ENCODE data around the gene LIMK2. TPM values are rescaled to one million over a fixed set of nuclear protein-coding genes. Genes with fewer than 3 reads are reported as not detected.

The LIMK2 gene
- total and polyA plus RNA-seq, 9 of the 15 experiments (the other 6 are each of a cell fraction or from before 2014, with no cell fraction given), result 1.1 to 14.5 (median 8.5) TPM

DNA sequence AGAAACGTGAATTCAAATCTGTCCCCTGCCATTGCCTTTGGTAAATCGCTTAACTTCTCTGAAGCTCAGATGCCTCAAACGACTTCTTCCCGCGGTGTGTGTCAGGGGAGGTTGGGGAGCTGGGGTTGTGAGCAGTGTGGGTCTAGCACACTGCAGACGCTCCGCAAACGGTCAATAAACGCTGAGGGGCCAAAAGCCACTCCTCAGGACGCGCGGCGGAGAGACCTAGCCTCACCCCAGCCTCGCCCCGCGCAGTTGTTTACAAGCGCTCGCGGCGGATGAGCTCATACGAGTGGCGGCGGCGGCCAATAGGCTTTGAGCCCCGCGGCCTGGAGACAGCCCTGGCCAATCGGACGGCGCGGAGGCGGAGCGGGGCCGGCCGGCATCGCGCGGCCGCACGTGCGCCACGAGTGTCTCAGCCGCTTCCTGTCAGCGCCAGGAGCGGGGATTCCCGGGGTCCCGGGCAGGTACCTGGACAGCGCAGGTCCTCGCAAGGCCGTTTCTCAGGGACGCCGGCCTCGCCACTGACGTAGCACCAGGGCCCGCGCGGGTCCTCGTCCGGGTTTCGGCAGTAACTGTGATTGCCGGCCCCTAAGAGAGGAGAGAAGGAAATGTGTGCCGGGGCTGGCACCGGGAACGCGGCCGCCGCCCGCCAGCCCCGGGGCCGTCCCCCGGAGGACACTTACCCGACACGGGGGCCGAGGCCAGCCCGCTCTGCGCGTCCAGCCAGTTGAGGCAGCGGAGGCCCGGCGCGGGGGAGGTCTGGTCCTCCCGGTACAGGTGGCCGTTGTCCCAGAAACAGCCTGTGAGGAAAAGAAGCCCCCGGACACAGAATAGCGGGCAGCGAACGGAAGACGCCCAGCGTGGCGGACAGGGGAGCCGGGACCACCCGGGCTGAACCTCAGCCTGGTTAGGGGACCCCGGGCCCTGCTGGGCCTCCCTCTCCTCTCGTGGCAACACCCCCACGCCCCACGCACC lies 78.7 kb downstream of the LIMK2 start (continued):
- TF ChIP-seq KAT2B (IDR thresholded peaks at IDR 0.05; ENCODE audit: low read depth, low read length), result no peak
- TF ChIP-seq SREBF1 (IDR thresholded peaks at IDR 0.05; ENCODE audit: borderline replicate concordance, low read depth, low read length), result no peak
- peak; percentile 92 for TF ChIP-seq FOXP1 (CRISPR knock-in tag; IDR thresholded peaks at IDR 0.05)
- no peak for TF ChIP-seq POU5F1 (IDR thresholded peaks at IDR 0.05; ENCODE audit: borderline replicate concordance, low read depth, low read length, partially characterized antibody)
- TF ChIP-seq NCOR1 (IDR thresholded peaks at IDR 0.05), result peak; percentile 45; the same call in 1 of the 2 replicates
- peak; percentile 76; the same call in 1 of the 2 replicates for TF ChIP-seq ZNF584 (CRISPR knock-in tag; IDR thresholded peaks at IDR 0.05; ENCODE audit: low read depth)
- TF ChIP-seq EP400 (IDR thresholded peaks at IDR 0.05), result peak; percentile 81
- TF ChIP-seq ZNF830 (CRISPR knock-in tag; IDR thresholded peaks at IDR 0.05), result 0 out of 2 replicates have a peak, but pooled peaks have one; percentile 18
- TF ChIP-seq ZNF263 (CRISPR knock-in tag; IDR thresholded peaks at IDR 0.05; ENCODE audit: borderline replicate concordance), result peak; percentile 27; the same call in 1 of the 2 replicates
- TF ChIP-seq PCBP1 (IDR thresholded peaks at IDR 0.05; ENCODE audit: low read depth, low read length, poor library complexity, severe bottlenecking), result peak; percentile 36
- TF ChIP-seq, protein P1, sequence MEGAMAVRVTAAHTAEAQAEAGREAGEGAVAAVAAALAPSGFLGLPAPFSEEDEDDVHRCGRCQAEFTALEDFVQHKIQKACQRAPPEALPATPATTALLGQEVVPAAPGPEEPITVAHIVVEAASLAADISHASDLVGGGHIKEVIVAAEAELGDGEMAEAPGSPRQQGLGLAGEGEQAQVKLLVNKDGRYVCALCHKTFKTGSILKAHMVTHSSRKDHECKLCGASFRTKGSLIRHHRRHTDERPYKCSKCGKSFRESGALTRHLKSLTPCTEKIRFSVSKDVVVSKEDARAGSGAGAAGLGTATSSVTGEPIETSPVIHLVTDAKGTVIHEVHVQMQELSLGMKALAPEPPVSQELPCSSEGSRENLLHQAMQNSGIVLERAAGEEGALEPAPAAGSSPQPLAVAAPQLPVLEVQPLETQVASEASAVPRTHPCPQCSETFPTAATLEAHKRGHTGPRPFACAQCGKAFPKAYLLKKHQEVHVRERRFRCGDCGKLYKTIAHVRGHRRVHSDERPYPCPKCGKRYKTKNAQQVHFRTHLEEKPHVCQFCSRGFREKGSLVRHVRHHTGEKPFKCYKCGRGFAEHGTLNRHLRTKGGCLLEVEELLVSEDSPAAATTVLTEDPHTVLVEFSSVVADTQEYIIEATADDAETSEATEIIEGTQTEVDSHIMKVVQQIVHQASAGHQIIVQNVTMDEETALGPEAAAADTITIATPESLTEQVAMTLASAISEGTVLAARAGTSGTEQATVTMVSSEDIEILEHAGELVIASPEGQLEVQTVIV (CRISPR knock-in tag; IDR thresholded peaks at IDR 0.05; ENCODE audit: borderline replicate concordance), result no peak
- TF ChIP-seq ZNF589 (CRISPR knock-in tag; IDR thresholded peaks at IDR 0.05; ENCODE audit: low read depth), result 0 out of 2 replicates have a peak, but pooled peaks have one; percentile 30
- TF ChIP-seq, protein P2, sequence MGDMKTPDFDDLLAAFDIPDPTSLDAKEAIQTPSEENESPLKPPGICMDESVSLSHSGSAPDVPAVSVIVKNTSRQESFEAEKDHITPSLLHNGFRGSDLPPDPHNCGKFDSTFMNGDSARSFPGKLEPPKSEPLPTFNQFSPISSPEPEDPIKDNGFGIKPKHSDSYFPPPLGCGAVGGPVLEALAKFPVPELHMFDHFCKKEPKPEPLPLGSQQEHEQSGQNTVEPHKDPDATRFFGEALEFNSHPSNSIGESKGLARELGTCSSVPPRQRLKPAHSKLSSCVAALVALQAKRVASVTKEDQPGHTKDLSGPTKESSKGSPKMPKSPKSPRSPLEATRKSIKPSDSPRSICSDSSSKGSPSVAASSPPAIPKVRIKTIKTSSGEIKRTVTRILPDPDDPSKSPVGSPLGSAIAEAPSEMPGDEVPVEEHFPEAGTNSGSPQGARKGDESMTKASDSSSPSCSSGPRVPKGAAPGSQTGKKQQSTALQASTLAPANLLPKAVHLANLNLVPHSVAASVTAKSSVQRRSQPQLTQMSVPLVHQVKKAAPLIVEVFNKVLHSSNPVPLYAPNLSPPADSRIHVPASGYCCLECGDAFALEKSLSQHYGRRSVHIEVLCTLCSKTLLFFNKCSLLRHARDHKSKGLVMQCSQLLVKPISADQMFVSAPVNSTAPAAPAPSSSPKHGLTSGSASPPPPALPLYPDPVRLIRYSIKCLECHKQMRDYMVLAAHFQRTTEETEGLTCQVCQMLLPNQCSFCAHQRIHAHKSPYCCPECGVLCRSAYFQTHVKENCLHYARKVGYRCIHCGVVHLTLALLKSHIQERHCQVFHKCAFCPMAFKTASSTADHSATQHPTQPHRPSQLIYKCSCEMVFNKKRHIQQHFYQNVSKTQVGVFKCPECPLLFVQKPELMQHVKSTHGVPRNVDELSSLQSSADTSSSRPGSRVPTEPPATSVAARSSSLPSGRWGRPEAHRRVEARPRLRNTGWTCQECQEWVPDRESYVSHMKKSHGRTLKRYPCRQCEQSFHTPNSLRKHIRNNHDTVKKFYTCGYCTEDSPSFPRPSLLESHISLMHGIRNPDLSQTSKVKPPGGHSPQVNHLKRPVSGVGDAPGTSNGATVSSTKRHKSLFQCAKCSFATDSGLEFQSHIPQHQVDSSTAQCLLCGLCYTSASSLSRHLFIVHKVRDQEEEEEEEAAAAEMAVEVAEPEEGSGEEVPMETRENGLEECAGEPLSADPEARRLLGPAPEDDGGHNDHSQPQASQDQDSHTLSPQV (IDR thresholded peaks at IDR 0.05), result peak; percentile 81
- TF ChIP-seq, protein P3, sequence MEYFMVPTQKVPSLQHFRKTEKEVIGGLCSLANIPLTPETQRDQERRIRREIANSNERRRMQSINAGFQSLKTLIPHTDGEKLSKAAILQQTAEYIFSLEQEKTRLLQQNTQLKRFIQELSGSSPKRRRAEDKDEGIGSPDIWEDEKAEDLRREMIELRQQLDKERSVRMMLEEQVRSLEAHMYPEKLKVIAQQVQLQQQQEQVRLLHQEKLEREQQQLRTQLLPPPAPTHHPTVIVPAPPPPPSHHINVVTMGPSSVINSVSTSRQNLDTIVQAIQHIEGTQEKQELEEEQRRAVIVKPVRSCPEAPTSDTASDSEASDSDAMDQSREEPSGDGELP (CRISPR knock-in tag; IDR thresholded peaks at IDR 0.05; ENCODE audit: borderline replicate concordance), result peak; percentile 62; the same call in 1 of the 2 replicates
- TF ChIP-seq, protein P4, sequence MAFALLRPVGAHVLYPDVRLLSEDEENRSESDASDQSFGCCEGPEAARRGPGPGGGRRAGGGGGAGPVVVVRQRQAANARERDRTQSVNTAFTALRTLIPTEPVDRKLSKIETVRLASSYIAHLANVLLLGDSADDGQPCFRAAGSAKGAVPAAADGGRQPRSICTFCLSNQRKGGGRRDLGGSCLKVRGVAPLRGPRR (CRISPR knock-in tag; IDR thresholded peaks at IDR 0.05), result no peak
- no peak for TF ChIP-seq ATF1 (CRISPR knock-in tag; IDR thresholded peaks at IDR 0.05)
- TF ChIP-seq ATF1 (tag; IDR thresholded peaks at IDR 0.05), result peak; percentile 86
- 0 out of 2 replicates have a peak, but pooled peaks have one; percentile 16 for TF ChIP-seq FOSL1 (tag; conservative IDR thresholded peaks at IDR 0.05)
- TF ChIP-seq TCF7 (IDR thresholded peaks at IDR 0.05; ENCODE audit: borderline replicate concordance), result no peak

Measured in K562 (cell line).